Smooth muscle cell (in vitro differentiated cells): Measurements from ENCODE around the gene PIK3CA. TPM values are rescaled to one million over a fixed set of nuclear protein-coding genes. Genes with fewer than 3 reads are reported as not detected.

ENCODE experiments used
- DNase-seq: peaks from one replicate; lab custom pipeline; 2025; ENCODE audit not compliant: unreplicated experiment; lab: John Stamatoyannopoulos, UW
- H2AFZ ChIP-seq: fragments of 200-600 bp; sonication (generic); 2 replicates; pipeline ENCODE4 v1.6.0; 2016; ENCODE audit warnings: antibody characterized with exemption, low read depth, mild to moderate bottlenecking
- H3F3A ChIP-seq: fragments of 200-600 bp; sonication (generic); 2 replicates; pipeline ENCODE4 v1.6.0; 2017; ENCODE audit warnings: antibody characterized with exemption, low read depth
- H3K27ac ChIP-seq: fragments of 200-600 bp; sonication (generic); 2 replicates; pipeline ENCODE4 v1.5.1; 2016; ENCODE audit warnings: low read depth, mild to moderate bottlenecking
- H3K27me3 ChIP-seq: fragments of 200-600 bp; sonication (generic); 2 replicates; pipeline ENCODE4 v1.6.1; 2016; ENCODE audit warnings: low read depth, mild to moderate bottlenecking
- H3K36me3 ChIP-seq: fragments of 200-600 bp; sonication (generic); 2 replicates; pipeline ENCODE4 v1.5.1; 2016; ENCODE audit warnings: low read depth
- H3K4me1 ChIP-seq: fragments of 200-600 bp; sonication (generic); 2 replicates; pipeline ENCODE4 v1.5.1; 2016; ENCODE audit warnings: low read depth
- H3K4me2 ChIP-seq: fragments of 200-600 bp; sonication (generic); 2 replicates; pipeline ENCODE4 v1.6.0; 2016; ENCODE audit warnings: mild to moderate bottlenecking
- H3K4me3 ChIP-seq: fragments of 200-600 bp; sonication (generic); 2 replicates; pipeline ENCODE4 v1.5.1; 2016; ENCODE audit warnings: mild to moderate bottlenecking
- H3K79me2 ChIP-seq: fragments of 200-600 bp; sonication (generic); 2 replicates; pipeline ENCODE4 v1.6.0; 2016; ENCODE audit warnings: low read depth, mild to moderate bottlenecking
- H3K9ac ChIP-seq: fragments of 200-600 bp; sonication (generic); 2 replicates; pipeline ENCODE4 v1.6.0; 2016; ENCODE audit warnings: low read depth
- H3K9me3 ChIP-seq: fragments of 200-600 bp; sonication (generic); replicated peaks from 2 replicates; pipeline ENCODE4 v1.5.1; 2016; ENCODE audit warnings: low read depth
- H4K20me1 ChIP-seq: fragments of 200-600 bp; sonication (generic); 2 replicates; pipeline ENCODE4 v1.6.0; 2016; ENCODE audit warnings: low read depth
- CTCF ChIP-seq: fragments of 200-600 bp; sonication (generic); IDR thresholded peaks from 2 replicates; pipeline ENCODE4 v1.5.1; 2017; ENCODE audit warnings: borderline replicate concordance, mild to moderate bottlenecking, antibody characterized with exemption; ENCODE audit not compliant: insufficient read depth, poor library complexity, severe bottlenecking
- WGBS: methylation state at CpG from one replicate; pipeline ENCODE4 v1.1.7; 2016; ENCODE audit warnings: low lambda C conversion rate; 5-methylcytosine and 5-hydroxymethylcytosine counted together
- polyA plus RNA-seq: library from polyadenylated mRNA; unstranded; fragments of >200 nt; fragmentation: Nextera tagmentation; extraction: Ambion mirVana; gene quantifications from 2 replicates; pipeline ENCODE4 v1.2.1, GENCODE V29; 2016
- small RNA-seq: library from RNA; depleted of rRNA; stranded (forward); fragments of <200 nt; gene quantifications from one replicate; pipeline ENCODE3, GENCODE V24; 2014
- total RNA-seq: library from RNA; depleted of rRNA; stranded (reverse); fragments of >200 nt; gene quantifications from 2 replicates; pipeline ENCODE4 v1.2.3, GENCODE V29; 2014

The PIK3CA gene
- total and polyA plus RNA-seq, 2 experiments from 2014 or later = 6.1 to 19.6 TPM

DNA sequence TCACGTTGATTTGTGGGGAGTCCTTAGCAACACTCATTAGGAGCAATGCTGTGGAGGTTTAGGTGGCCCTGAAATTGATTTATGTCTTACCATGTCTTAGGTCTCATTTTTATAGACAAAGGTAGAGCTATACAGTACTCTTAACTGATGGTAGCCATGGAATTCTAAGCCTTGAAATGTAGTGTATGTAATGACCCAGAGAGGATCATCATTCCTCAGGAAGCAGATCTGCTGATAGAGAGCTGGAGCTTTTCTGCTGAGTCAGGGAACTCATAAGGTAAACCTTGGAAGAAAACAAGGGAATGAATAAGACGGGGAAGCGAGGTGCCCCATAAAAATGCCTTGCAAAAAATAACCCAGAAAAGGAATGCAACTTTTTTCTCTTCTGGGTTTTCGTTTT, 140.7 kb downstream of the PIK3CA start:
- no peaks in the 10 kb centered on the region for H3K9me3 ChIP-seq
- no peaks in the 10 kb centered on the region for H3K36me3 ChIP-seq
- no peaks in the 10 kb centered on the region for H4K20me1 ChIP-seq
- H2AFZ ChIP-seq = no peak overlapping the region
- H3K27me3 ChIP-seq = peaks cover 8% of the 10 kb centered on the region
- no peak overlapping the region for H3K9ac ChIP-seq
- peaks cover 16% of the 10 kb centered on the region for H3K4me1 ChIP-seq
- H3K4me2 ChIP-seq = no peak overlapping the region
- no peak for DNase-seq
- WGBS = 72% methylated on average over 4 of the region's 4 CpGs
- no peak for TF ChIP-seq CTCF
- H3K4me3 ChIP-seq = no peak overlapping the region
- H3K79me2 ChIP-seq = no peaks in the 10 kb centered on the region
- H3K27ac ChIP-seq = no peak overlapping the region
- no peaks in the 10 kb centered on the region for H3F3A ChIP-seq

DNA sequence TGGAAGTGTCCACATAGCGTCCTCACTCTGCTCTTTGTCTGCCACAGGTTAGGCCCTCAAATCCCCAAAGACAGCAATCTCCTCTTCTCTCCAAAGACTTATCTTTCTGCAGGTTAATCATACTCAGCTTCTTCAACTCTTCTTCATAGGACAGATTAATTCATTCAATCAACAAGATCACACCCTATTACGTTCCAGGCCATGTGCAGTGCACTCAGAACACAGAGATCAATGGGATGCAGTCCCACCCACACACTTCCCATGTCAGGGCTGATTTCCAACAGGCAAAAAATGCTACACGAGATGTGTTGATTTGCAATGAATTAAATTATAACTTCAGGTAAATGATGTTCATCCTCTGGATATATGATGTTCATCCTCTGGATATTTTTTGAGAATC, 141.1 kb downstream of the PIK3CA start:
- H3K36me3 ChIP-seq = no peaks in the 10 kb centered on the region
- H3K9ac ChIP-seq = no peak overlapping the region
- no peak overlapping the region for H3K4me3 ChIP-seq
- peaks cover 5% of the 10 kb centered on the region for H3K27me3 ChIP-seq
- peaks cover 16% of the 10 kb centered on the region for H3K4me1 ChIP-seq
- H3K79me2 ChIP-seq = no peaks in the 10 kb centered on the region
- WGBS = 66% methylated on average over 3 of the region's 3 CpGs
- H3K9me3 ChIP-seq = no peaks in the 10 kb centered on the region
- H3K27ac ChIP-seq = no peak overlapping the region
- H3K4me2 ChIP-seq = no peak overlapping the region
- H4K20me1 ChIP-seq = no peaks in the 10 kb centered on the region
- H3F3A ChIP-seq = no peaks in the 10 kb centered on the region
- no peak for DNase-seq
- no peak overlapping the region for H2AFZ ChIP-seq
- no peak for TF ChIP-seq CTCF

Small RNA genes within 50 kb of the gene (small RNA-seq; reads per million reads assigned to genes)
- not detected for gene RF00402

Other genes with a start within 250 kb of the PIK3CA start
- gene ZMAT3, start 76.5 kb upstream of the PIK3CA start, total RNA-seq = 54.4 and 58.6 TPM in 2 replicates
- 34.8 and 43.8 TPM in 2 replicates for gene ZMAT3, start 76.5 kb upstream of the PIK3CA start, polyA plus RNA-seq
- 0.49 and 2.3 TPM in 2 replicates for gene KCNMB3, start 102.8 kb downstream of the PIK3CA start, total RNA-seq
- gene KCNMB3, start 102.8 kb downstream of the PIK3CA start, polyA plus RNA-seq = 1.9 TPM in 1 of 2 replicates, not detected in the other
- gene ZNF639, start 174.7 kb downstream of the PIK3CA start, total RNA-seq = 40.4 and 63.3 TPM in 2 replicates
- 26.8 and 28.5 TPM in 2 replicates for gene ZNF639, start 174.7 kb downstream of the PIK3CA start, polyA plus RNA-seq
- gene MFN1, start 199.4 kb downstream of the PIK3CA start, total RNA-seq = 46.4 and 59.1 TPM in 2 replicates
- gene MFN1, start 199.4 kb downstream of the PIK3CA start, polyA plus RNA-seq = 14.6 and 20.2 TPM in 2 replicates